ENCODE measurements around the gene GLDC. TPM values are rescaled to one million over a fixed set of nuclear protein-coding genes. Genes with fewer than 3 reads are reported as not detected.

GLDC gene
- total and polyA plus RNA-seq, 10 of the 15 experiments (the other 5 are each of a cell fraction or from before 2014, with no cell fraction given): 33.1 to 165 (median 114) TPM

- TF ChIP-seq SKIL (IDR thresholded peaks at IDR 0.05; ENCODE audit: low read depth, poor library complexity, severe bottlenecking) (peak; percentile 45), ZBTB33 (IDR thresholded peaks at IDR 0.05) (no peak), GATAD2B (conservative IDR thresholded peaks at IDR 0.05; ENCODE audit: low read depth) (no peak), PRDM15 (CRISPR knock-in tag; IDR thresholded peaks at IDR 0.05) (no peak), TARDBP (IDR thresholded peaks at IDR 0.05; ENCODE audit: borderline replicate concordance) (no peak), PBX3 (IDR thresholded peaks at IDR 0.05; ENCODE audit: insufficient replicate concordance, low read depth, low read length) (no peak), RBBP5 (conservative IDR thresholded peaks at IDR 0.05) (no peak), IKZF2 (IDR thresholded peaks at IDR 0.05) (peak; percentile 18 to 42; a peak in 2 of 4 replicates), ZBED1 (IDR thresholded peaks at IDR 0.05; ENCODE audit: borderline replicate concordance) (no peak), RAD51 (IDR thresholded peaks at IDR 0.05) (no peak), DPF2 (IDR thresholded peaks at IDR 0.05) (no peak), BMI1 (IDR thresholded peaks at IDR 0.05; ENCODE audit: borderline replicate concordance) (no peak), CEBPB (IDR thresholded peaks at IDR 0.05; ENCODE audit: borderline replicate concordance in 1 of 2, low read depth in 2 of 2, low read length in 2 of 2) (no peak), ZNF207 (IDR thresholded peaks at IDR 0.05; ENCODE audit: borderline replicate concordance) (no peak)
- TF ChIP-seq, protein P1, sequence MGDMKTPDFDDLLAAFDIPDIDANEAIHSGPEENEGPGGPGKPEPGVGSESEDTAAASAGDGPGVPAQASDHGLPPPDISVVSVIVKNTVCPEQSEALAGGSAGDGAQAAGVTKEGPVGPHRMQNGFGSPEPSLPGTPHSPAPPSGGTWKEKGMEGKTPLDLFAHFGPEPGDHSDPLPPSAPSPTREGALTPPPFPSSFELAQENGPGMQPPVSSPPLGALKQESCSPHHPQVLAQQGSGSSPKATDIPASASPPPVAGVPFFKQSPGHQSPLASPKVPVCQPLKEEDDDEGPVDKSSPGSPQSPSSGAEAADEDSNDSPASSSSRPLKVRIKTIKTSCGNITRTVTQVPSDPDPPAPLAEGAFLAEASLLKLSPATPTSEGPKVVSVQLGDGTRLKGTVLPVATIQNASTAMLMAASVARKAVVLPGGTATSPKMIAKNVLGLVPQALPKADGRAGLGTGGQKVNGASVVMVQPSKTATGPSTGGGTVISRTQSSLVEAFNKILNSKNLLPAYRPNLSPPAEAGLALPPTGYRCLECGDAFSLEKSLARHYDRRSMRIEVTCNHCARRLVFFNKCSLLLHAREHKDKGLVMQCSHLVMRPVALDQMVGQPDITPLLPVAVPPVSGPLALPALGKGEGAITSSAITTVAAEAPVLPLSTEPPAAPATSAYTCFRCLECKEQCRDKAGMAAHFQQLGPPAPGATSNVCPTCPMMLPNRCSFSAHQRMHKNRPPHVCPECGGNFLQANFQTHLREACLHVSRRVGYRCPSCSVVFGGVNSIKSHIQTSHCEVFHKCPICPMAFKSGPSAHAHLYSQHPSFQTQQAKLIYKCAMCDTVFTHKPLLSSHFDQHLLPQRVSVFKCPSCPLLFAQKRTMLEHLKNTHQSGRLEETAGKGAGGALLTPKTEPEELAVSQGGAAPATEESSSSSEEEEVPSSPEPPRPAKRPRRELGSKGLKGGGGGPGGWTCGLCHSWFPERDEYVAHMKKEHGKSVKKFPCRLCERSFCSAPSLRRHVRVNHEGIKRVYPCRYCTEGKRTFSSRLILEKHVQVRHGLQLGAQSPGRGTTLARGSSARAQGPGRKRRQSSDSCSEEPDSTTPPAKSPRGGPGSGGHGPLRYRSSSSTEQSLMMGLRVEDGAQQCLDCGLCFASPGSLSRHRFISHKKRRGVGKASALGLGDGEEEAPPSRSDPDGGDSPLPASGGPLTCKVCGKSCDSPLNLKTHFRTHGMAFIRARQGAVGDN (IDR thresholded peaks at IDR 0.05): no peak
These were observed 40.9 kb upstream of the GLDC start (continued) for GRCh38 chr9:6686396-6686795.

Data from GM12878 (cell line).